ENCODE measurements around the gene PXT1.

GRCh38 chr6:36445621-36446020 lies 3.0 kb upstream of the PXT1 start:
- TF ChIP-seq POLR2A (IDR thresholded peaks at IDR 0.05; ENCODE audit: low read depth, low read length) (no peak), TAF1 (IDR thresholded peaks at IDR 0.05; ENCODE audit: borderline replicate concordance, low read depth, low read length) (no peak), POLR2AphosphoS5 (IDR thresholded peaks at IDR 0.05; ENCODE audit: low read depth, low read length) (no peak)

Measured in GM12892 (cell line).